ENCODE results near the gene SESN1. TPM values are rescaled to one million over a fixed set of nuclear protein-coding genes. Genes with fewer than 3 reads are reported as not detected.
"Not testable (repeated sequence)": the region's sequence is repeated elsewhere in the genome, so short reads cannot be mapped to it uniquely, and the experiment has no call there.

SESN1 gene
- 40.9 TPM for total RNA-seq

- DNase-seq (ENCODE audit: low spot score), result peak; percentile 94
These were observed at the start of gene SESN1 for GRCh38 chr6:109094416-109095035. Gene SESN1, minus strand, starts transcription at chr6:109094846. Its CDS starts 773 bp downstream, at chr6:109094073.

GRCh38 chr6:109143191-109143590 is 48.5 kb upstream of the SESN1 start:
- no peak for DNase-seq (ENCODE audit: low spot score)

- DNase-seq (ENCODE audit: low spot score), result not testable (repeated sequence)
These were observed 47.4 kb upstream of the SESN1 start for GRCh38 chr6:109142067-109142466.

- no peak for DNase-seq (ENCODE audit: low spot score)
These were observed 44.5 kb upstream of the SESN1 start for GRCh38 chr6:109139109-109139508.

GRCh38 chr6:109136530-109136929 is 41.9 kb upstream of the SESN1 start:
- DNase-seq (ENCODE audit: low spot score), result not testable (repeated sequence)

- DNase-seq (ENCODE audit: low spot score), result not testable (repeated sequence)
These were observed 41.4 kb upstream of the SESN1 start for GRCh38 chr6:109136039-109136438.

- DNase-seq (ENCODE audit: low spot score), result not testable (repeated sequence)
These were observed 41.0 kb upstream of the SESN1 start for GRCh38 chr6:109135600-109135999.

GRCh38 chr6:109130065-109130464 is 35.4 kb upstream of the SESN1 start:
- no peak for DNase-seq (ENCODE audit: low spot score)

- DNase-seq (ENCODE audit: low spot score), result no peak
These were observed 30.9 kb upstream of the SESN1 start for GRCh38 chr6:109125504-109125903.

- DNase-seq (ENCODE audit: low spot score), result no peak
These were observed 29.6 kb upstream of the SESN1 start for GRCh38 chr6:109124219-109124618.

GRCh38 chr6:109121411-109121810 is 26.8 kb upstream of the SESN1 start:
- DNase-seq (ENCODE audit: low spot score), result no peak

- no peak for DNase-seq (ENCODE audit: low spot score)
These were observed 24.3 kb upstream of the SESN1 start for GRCh38 chr6:109118871-109119354.

GRCh38 chr6:109118337-109118736 is 23.7 kb upstream of the SESN1 start:
- DNase-seq (ENCODE audit: low spot score), result no peak

GRCh38 chr6:109117346-109118035 is 22.8 kb upstream of the SESN1 start:
- DNase-seq (ENCODE audit: low spot score), result no peak

- not testable (repeated sequence) for DNase-seq (ENCODE audit: low spot score)
These were observed 18.0 kb upstream of the SESN1 start for GRCh38 chr6:109112663-109113062.

GRCh38 chr6:109109663-109110062 is 15.0 kb upstream of the SESN1 start:
- not testable (repeated sequence) for DNase-seq (ENCODE audit: low spot score)

GRCh38 chr6:109105681-109106080 is 11.0 kb upstream of the SESN1 start:
- DNase-seq (ENCODE audit: low spot score), result no peak

GRCh38 chr6:109104512-109104911 is 9.9 kb upstream of the SESN1 start:
- no peak for DNase-seq (ENCODE audit: low spot score)

- DNase-seq (ENCODE audit: low spot score), result no peak
These were observed 9.3 kb upstream of the SESN1 start for GRCh38 chr6:109103942-109104341.

GRCh38 chr6:109102762-109103161 is 8.1 kb upstream of the SESN1 start:
- no peak for DNase-seq (ENCODE audit: low spot score)

- no peak for DNase-seq (ENCODE audit: low spot score)
These were observed 3.0 kb upstream of the SESN1 start for GRCh38 chr6:109097661-109098060.

- no peak for DNase-seq (ENCODE audit: low spot score)
These were observed 1.6 kb upstream of the SESN1 start for GRCh38 chr6:109096208-109096607.

- DNase-seq (ENCODE audit: low spot score), result no peak
These were observed 1.1 kb upstream of the SESN1 start for GRCh38 chr6:109095835-109096084.
